Body of pancreas (tissue), 4 donors: Measurements from ENCODE around the gene SBNO1.

Experiments
- CTCF ChIP-seq, 7 experiments: fragments of 450-650 bp in 4 of 7; fragments of 200-600 bp in 3 of 7; sonication (generic) in 3 of 7; IDR thresholded peaks; one replicate each; pipeline ENCODE4 v1.5.1; 2016 to 2019; ENCODE audit warnings: antibody characterized with exemption in 7 of 7
- POLR2A ChIP-seq, 3 donors: fragments of 450-650 bp; IDR thresholded peaks; one replicate each; pipeline ENCODE4 v1.6.1; 2016; ENCODE audit warnings: antibody characterized with exemption in 3 of 3, mild to moderate bottlenecking in 2 of 3

- peak in 6 of 7 experiments; percentile 46 to 74 (median 68) for TF ChIP-seq CTCF (IDR thresholded peaks at IDR 0.05)
- TF ChIP-seq POLR2A (IDR thresholded peaks at IDR 0.05): peak; percentile 29 to 81 (median 58)
Observed at GRCh38 chr12:123365025-123365917, 624 bp upstream of the SBNO1 start.
